HEK293 (cell line): ENCODE measurements around the gene CPLX3.
A peak's percentile ranks its signal among the peaks of the same experiment; 100 is the strongest.

ENCODE experiments used
- CTCF ChIA-PET: fragments of 350-600 bp; formaldehyde crosslinking; extraction: SDS; loops from one replicate; lab custom pipeline; 2021; ENCODE audit warnings: antibody characterized with exemption; lab: Yijun Ruan, JAX
- POLR2A ChIA-PET: fragments of 300-600 bp; formaldehyde crosslinking; extraction: SDS; loops from one replicate; lab custom pipeline; 2020; ENCODE audit warnings: antibody characterized with exemption, inconsistent platforms; lab: Yijun Ruan, JAX
- H3K27ac ChIP-seq: fragments of 200-500 bp; sonication (Bioruptor generic); 2 replicates; pipeline ENCODE4 v1.5.1; 2014; ENCODE audit warnings: low read depth, low read length, control low read depth, inconsistent platforms; ENCODE audit errors: extremely low read depth
- H3K36me3 ChIP-seq, 2 experiments: fragments of 200-500 bp in 1 of 2; sonication (Bioruptor generic) in 1 of 2; 1 replicate in 1 of 2; 2 replicates in 1 of 2; pipeline ENCODE4 v1.5.1; 2014 to 2017; ENCODE audit warnings: inconsistent platforms in 2 of 2, low read length in 2 of 2; ENCODE audit not compliant: control insufficient read depth in 2 of 2, insufficient read depth in 1 of 2
- H3K4me1 ChIP-seq: fragments of 200-500 bp; sonication (Bioruptor generic); 2 replicates; pipeline ENCODE4 v1.5.1; 2014; ENCODE audit warnings: mild to moderate bottlenecking, low read length, inconsistent platforms; ENCODE audit not compliant: control insufficient read depth, insufficient read depth
- H3K4me3 ChIP-seq: 2 replicates; pipeline ENCODE4 v1.5.1; 2011; ENCODE audit warnings: low read depth, mild to moderate bottlenecking, control low read depth, low read length, moderate library complexity
- H3K9me3 ChIP-seq: fragments of 200-500 bp; sonication (Bioruptor generic); 2 replicates; pipeline ENCODE4 v1.5.1; 2014; ENCODE audit warnings: low read depth, low read length, inconsistent platforms; ENCODE audit not compliant: control insufficient read depth, insufficient read depth
- GLIS1 ChIP-seq: fragments of 450-650 bp; formaldehyde crosslinking; IDR thresholded peaks from 2 replicates; pipeline ENCODE4 v1.5.1; 2016; ENCODE audit warnings: missing biosample characterization, missing genetic modification characterization
- GLIS2 ChIP-seq: fragments of 450-650 bp; formaldehyde crosslinking; IDR thresholded peaks from 2 replicates; pipeline ENCODE4 v1.5.1; 2016; ENCODE audit warnings: missing biosample characterization, missing genetic modification characterization
- SETDB1 ChIP-seq: IDR thresholded peaks from one replicate; pipeline ENCODE4 v1.6.1; 2017; ENCODE audit warnings: mild to moderate bottlenecking, low read length, moderate library complexity, mixed read lengths; ENCODE audit not compliant: insufficient read length
- SP7 ChIP-seq: fragments of 450-650 bp; formaldehyde crosslinking; IDR thresholded peaks from 2 replicates; pipeline ENCODE4 v1.5.1; 2016; ENCODE audit warnings: missing biosample characterization, missing genetic modification characterization
- WT1 ChIP-seq: fragments of 450-650 bp; formaldehyde crosslinking; IDR thresholded peaks from 2 replicates; pipeline ENCODE4 v1.5.1; 2016; ENCODE audit warnings: missing biosample characterization, missing genetic modification characterization
- ZBTB17 ChIP-seq: fragments of 450-650 bp; formaldehyde crosslinking; IDR thresholded peaks from 2 replicates; pipeline ENCODE4 v1.5.1; 2016; ENCODE audit warnings: missing biosample characterization, missing genetic modification characterization
- ZFP37 ChIP-seq: fragments of 450-650 bp; formaldehyde crosslinking; IDR thresholded peaks from 2 replicates; pipeline ENCODE4 v1.5.1; 2016; ENCODE audit warnings: missing biosample characterization, missing genetic modification characterization
- ZIC2 ChIP-seq: fragments of 450-650 bp; formaldehyde crosslinking; IDR thresholded peaks from 2 replicates; pipeline ENCODE4 v1.5.1; 2016; ENCODE audit warnings: missing biosample characterization, missing genetic modification characterization
- ZNF132 ChIP-seq: fragments of 450-650 bp; formaldehyde crosslinking; IDR thresholded peaks from 2 replicates; pipeline ENCODE4 v1.5.1; 2017; ENCODE audit warnings: missing biosample characterization, missing genetic modification characterization, borderline replicate concordance
- ZNF16 ChIP-seq: fragments of 450-650 bp; formaldehyde crosslinking; IDR thresholded peaks from 2 replicates; pipeline ENCODE4 v1.5.1; 2016; ENCODE audit warnings: low read depth, missing biosample characterization, missing genetic modification characterization
- ZNF169 ChIP-seq: fragments of 450-650 bp; formaldehyde crosslinking; IDR thresholded peaks from 2 replicates; pipeline ENCODE4 v1.5.1; 2016; ENCODE audit warnings: missing biosample characterization, missing genetic modification characterization
- ZNF394 ChIP-seq: fragments of 450-650 bp; formaldehyde crosslinking; IDR thresholded peaks from 2 replicates; pipeline ENCODE4 v1.5.1; 2016; ENCODE audit warnings: missing biosample characterization, missing genetic modification characterization, mild to moderate bottlenecking, moderate library complexity, borderline replicate concordance
- ZNF423 ChIP-seq: fragments of 450-650 bp; formaldehyde crosslinking; IDR thresholded peaks from 2 replicates; pipeline ENCODE4 v1.5.1; 2016; ENCODE audit warnings: missing biosample characterization, missing genetic modification characterization
- ZNF548 ChIP-seq: fragments of 450-650 bp; formaldehyde crosslinking; IDR thresholded peaks from 2 replicates; pipeline ENCODE4 v1.5.1; 2016; ENCODE audit warnings: missing biosample characterization, missing genetic modification characterization
- ZNF621 ChIP-seq: fragments of 450-650 bp; formaldehyde crosslinking; IDR thresholded peaks from 2 replicates; pipeline ENCODE4 v1.5.1; 2017; ENCODE audit warnings: missing biosample characterization, missing genetic modification characterization
- ZNF626 ChIP-seq: fragments of 450-650 bp; sonication (Bioruptor Pico); formaldehyde crosslinking; IDR thresholded peaks from 2 replicates; pipeline ENCODE4 v1.5.1; 2018; ENCODE audit warnings: missing biosample characterization, missing genetic modification characterization, inconsistent platforms
- ZNF664 ChIP-seq: fragments of 450-650 bp; formaldehyde crosslinking; IDR thresholded peaks from 2 replicates; pipeline ENCODE4 v1.5.1; 2016; ENCODE audit warnings: missing biosample characterization, missing genetic modification characterization
- TF ChIP-seq, protein P1 (sequence below): fragments of 450-650 bp; formaldehyde crosslinking; IDR thresholded peaks from 2 replicates; pipeline ENCODE4 v1.5.1; 2016; ENCODE audit warnings: missing biosample characterization, missing genetic modification characterization
- TF ChIP-seq, protein P2 (sequence below): fragments of 450-650 bp; IDR thresholded peaks from 2 replicates; pipeline ENCODE4 v1.5.1; 2018; ENCODE audit warnings: missing biosample characterization, missing genetic modification characterization

CPLX3 gene

DNA sequence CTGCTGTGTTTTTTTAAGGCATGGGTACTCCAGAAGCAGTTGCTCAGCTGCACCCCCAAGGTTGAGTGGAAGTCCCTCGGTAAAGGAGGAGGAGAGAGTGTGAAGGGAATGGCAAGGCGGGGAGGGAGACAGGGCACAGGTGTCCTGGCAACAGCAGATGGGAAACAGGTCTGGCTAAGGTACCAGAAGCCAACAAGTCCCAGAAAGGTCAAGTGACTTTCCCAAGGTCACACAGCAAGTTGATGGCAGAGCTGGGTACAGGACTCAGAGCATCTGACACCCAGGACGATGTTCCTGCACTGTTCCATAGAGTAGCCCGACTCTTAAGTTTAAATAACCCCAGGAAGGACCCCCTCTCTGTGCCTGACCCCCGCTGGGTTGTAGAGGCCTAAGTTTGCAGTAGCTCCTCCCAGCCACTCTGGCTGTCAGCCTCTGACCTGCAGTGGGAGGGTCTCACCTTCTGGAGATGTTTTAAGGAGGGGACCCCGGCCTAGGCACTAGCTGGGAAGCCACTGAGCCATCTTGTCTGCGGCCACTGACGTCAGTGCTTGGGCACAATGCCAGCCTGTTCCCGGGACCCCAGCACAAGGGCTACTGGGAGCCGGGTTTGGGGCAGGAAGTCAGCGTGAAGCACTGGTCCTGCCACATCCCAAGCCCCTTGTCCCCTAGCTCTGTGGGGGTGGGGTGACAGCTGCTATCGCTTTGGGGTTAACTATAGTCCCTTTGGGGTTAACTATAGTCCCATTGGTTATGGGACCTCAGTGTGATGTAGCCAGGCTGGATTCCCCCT lies 34.0 kb upstream of the CPLX3 start (continued):
- TF ChIP-seq, protein P1, sequence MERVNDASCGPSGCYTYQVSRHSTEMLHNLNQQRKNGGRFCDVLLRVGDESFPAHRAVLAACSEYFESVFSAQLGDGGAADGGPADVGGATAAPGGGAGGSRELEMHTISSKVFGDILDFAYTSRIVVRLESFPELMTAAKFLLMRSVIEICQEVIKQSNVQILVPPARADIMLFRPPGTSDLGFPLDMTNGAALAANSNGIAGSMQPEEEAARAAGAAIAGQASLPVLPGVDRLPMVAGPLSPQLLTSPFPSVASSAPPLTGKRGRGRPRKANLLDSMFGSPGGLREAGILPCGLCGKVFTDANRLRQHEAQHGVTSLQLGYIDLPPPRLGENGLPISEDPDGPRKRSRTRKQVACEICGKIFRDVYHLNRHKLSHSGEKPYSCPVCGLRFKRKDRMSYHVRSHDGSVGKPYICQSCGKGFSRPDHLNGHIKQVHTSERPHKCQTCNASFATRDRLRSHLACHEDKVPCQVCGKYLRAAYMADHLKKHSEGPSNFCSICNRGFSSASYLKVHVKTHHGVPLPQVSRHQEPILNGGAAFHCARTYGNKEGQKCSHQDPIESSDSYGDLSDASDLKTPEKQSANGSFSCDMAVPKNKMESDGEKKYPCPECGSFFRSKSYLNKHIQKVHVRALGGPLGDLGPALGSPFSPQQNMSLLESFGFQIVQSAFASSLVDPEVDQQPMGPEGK (tag by site-specific recombination) = peak; percentile 19; the same call in 1 of the 2 replicates
- TF ChIP-seq ZNF132 (tag by site-specific recombination) = no peak

DNA sequence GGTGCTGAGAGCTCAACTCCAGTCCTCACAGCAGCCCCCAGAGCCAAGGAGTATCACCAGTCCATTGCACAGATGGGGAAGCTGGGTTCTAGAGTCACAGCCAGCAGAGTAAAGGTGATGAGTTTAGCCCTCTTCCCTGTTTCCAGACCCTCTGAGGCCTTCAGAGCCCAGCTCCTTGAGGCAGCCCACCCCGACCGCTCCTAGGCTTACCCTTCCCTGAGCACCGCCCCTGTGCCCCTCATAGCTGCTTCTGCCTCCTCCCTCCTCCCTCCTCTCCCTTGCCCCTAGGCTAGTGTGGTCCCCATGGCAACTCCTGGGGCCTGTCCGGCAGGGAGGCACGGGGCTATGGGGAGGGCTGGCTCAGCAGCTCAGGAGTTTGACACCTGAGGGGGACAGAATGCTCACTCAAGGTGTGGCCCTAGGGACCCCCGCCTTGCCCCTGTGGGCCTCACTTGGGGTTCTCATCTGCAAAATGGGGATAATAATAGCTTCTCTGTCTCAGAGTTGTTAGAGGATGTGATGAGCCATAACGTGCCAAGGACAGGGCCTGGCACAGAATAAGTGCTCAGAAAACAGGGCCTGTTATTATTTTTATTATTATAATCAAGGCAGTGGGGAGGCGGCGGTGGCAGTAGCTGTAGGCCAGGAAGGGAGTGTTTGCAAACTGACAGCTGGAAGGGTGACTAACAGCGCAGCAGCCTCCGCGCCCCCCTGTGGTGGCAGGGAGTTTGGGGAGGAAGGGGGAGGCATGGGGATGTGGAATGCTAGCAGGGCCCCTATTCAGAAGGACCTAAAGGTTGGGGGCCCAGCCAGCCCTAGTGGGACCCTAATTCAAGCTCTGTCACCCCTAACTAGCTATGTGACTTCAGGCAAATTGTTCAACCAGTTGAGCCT lies 33.0 kb upstream of the CPLX3 start:
- peaks cover 8 to 22% of the 10 kb centered on the region in 2 experiments; a peak in 2 of 3 replicates for H3K36me3 ChIP-seq
- H3K4me1 ChIP-seq = peaks cover 43% of the 10 kb centered on the region
- ChIA-PET POLR2A (interaction anchor here (0.6 to 1.4 kb wide), 5 partner anchors 11 to 145 kb away, joined by 3 to 5 read pairs (median 4); partner anchors contain the start of gene COX5A), CTCF (interaction anchor here (0.6 to 25.7 kb wide), 5 partner anchors 9 to 235 kb away, joined by 3 to 649 read pairs (median 3); partner anchors contain the start of gene CSK)
- no peaks in the 10 kb centered on the region for H3K9me3 ChIP-seq
- H3K27ac ChIP-seq = no peak overlapping the region
- no peak overlapping the region for H3K4me3 ChIP-seq
- 0 out of 2 replicates have a peak, but pooled peaks have one; percentile 7 for TF ChIP-seq ZIC2 (tag by site-specific recombination)
- peak; percentile 83 for TF ChIP-seq WT1 (tag by site-specific recombination)
- peak; percentile 54; the same call in 1 of the 2 replicates for TF ChIP-seq ZNF664
- TF ChIP-seq SETDB1 = no peak
- peak; percentile 56 for TF ChIP-seq ZBTB17 (tag by site-specific recombination)
- no peak for TF ChIP-seq ZNF423 (tag by site-specific recombination)
- TF ChIP-seq SP7 (tag by site-specific recombination) = peak; percentile 47
- TF ChIP-seq GLIS2 = peak; percentile 73
- TF ChIP-seq ZNF621 (tag by site-specific recombination) = no peak
- TF ChIP-seq, all 188 proteins: peak for 6

DNA sequence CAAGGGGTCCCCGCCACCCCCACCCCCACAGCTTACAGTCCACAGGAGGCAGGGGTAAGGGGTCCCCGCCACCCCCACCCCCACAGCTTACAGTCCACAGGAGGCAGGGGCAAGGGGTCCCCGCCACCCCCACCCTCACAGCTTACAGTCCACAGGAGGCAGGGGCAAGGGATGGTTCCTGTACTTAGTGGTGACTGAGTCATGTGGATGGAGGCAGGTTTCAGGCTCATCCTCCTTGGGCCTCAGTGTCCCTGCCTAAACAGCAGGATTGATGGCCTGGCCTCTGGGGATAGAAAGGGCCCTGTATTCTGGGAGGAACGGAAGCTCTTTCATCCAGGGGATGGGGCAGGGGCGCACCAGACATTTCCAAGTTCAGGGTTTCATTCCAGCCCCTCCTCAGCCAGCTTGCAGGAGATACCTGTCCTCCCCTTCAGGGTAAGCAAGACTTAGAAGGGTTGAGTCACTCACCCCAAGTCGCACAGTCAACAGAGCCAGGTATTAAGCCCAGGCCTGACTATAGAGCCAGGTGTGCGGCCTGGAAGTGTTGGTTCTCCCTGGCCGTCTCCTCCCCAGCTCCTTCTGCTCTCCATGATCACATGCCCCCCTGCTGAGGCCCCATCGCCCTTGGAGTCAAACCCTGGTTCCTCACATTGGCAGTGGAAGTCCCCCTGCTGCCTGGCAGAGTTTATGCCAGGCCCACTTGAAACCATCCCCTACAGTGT lies 32.0 kb upstream of the CPLX3 start:
- H3K4me1 ChIP-seq = peaks cover 32% of the 10 kb centered on the region
- ChIA-PET POLR2A (interaction anchor here (1.1 to 1.4 kb wide), 2 partner anchors 10 to 12 kb away, joined by 4 to 5 read pairs; no protein-coding TSS in a partner anchor), CTCF (interaction anchor here (0.6 to 25.7 kb wide), 3 partner anchors 19 to 157 kb away, joined by 3 to 649 read pairs (median 10); partner anchors contain the start of gene CSK)
- no peak for TF ChIP-seq ZNF394
- peak; percentile 74 for TF ChIP-seq GLIS1 (tag by site-specific recombination)
- TF ChIP-seq ZNF626 = no peak
- no peak for TF ChIP-seq ZFP37 (tag by site-specific recombination)
- no peak for TF ChIP-seq ZNF169 (tag by site-specific recombination)
- no peak for TF ChIP-seq ZNF548
- TF ChIP-seq ZIC2 (tag by site-specific recombination) = peak; percentile 56; the same call in 1 of the 2 replicates
- TF ChIP-seq, protein P2, sequence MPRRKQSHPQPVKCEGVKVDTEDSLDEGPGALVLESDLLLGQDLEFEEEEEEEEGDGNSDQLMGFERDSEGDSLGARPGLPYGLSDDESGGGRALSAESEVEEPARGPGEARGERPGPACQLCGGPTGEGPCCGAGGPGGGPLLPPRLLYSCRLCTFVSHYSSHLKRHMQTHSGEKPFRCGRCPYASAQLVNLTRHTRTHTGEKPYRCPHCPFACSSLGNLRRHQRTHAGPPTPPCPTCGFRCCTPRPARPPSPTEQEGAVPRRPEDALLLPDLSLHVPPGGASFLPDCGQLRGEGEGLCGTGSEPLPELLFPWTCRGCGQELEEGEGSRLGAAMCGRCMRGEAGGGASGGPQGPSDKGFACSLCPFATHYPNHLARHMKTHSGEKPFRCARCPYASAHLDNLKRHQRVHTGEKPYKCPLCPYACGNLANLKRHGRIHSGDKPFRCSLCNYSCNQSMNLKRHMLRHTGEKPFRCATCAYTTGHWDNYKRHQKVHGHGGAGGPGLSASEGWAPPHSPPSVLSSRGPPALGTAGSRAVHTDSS (tag by site-specific recombination) = no peak
- TF ChIP-seq ZNF132 (tag by site-specific recombination) = no peak
- TF ChIP-seq ZNF16 (tag by site-specific recombination) = no peak
- 0 out of 2 replicates have a peak overlapping the region, but pooled peaks have one; percentile 13 for H3K27ac ChIP-seq
- H3K36me3 ChIP-seq = peaks cover 8 to 30% of the 10 kb centered on the region in 2 experiments; a peak in 2 of 3 replicates
- no peaks in the 10 kb centered on the region for H3K9me3 ChIP-seq
- no peak overlapping the region for H3K4me3 ChIP-seq
